ENCODE data around the gene KYAT1. TPM values are rescaled to one million over a fixed set of nuclear protein-coding genes. Genes with fewer than 3 reads are reported as not detected.

The KYAT1 gene
- total and polyA plus RNA-seq, 2 of the 8 experiments (the other 6 are each of a cell fraction or from before 2014, with no cell fraction given) = 30.4 to 42.2 TPM

- TF ChIP-seq CHD7 (IDR thresholded peaks at IDR 0.05; ENCODE audit: insufficient replicate concordance, low read length) (no peak), YY1 (IDR thresholded peaks at IDR 0.05; ENCODE audit: low read depth, low read length) (no peak), TAF1 (IDR thresholded peaks at IDR 0.05; ENCODE audit: low read depth, low read length) (no peak), NRF1 (IDR thresholded peaks at IDR 0.05; ENCODE audit: low read depth, low read length) (no peak), SUZ12 (IDR thresholded peaks at IDR 0.05; ENCODE audit: low read length) (no peak), KDM1A (IDR thresholded peaks at IDR 0.05; ENCODE audit: borderline replicate concordance, low read length) (no peak), USF2 (IDR thresholded peaks at IDR 0.05; ENCODE audit: low read length) (no peak), RAD21 (IDR thresholded peaks at IDR 0.05 in 1 of 2, conservative IDR thresholded peaks at IDR 0.05 in 1 of 2; ENCODE audit: low read depth in 2 of 2, low read length in 2 of 2) (no peak)
Measured at GRCh38 chr9:128885376-128885775, 3.6 kb upstream of the KYAT1 start (continued).

Measured in H1 (cell line).